MCF 10A (cell line): ENCODE measurements around the gene GPRC5C. TPM values are rescaled to one million over a fixed set of nuclear protein-coding genes. Genes with fewer than 3 reads are reported as not detected.

Source experiments
- BruUV-seq: library from RNA; stranded (reverse); fragments of 400-500 nt; replicated peaks from 2 replicates; lab custom pipeline; 2021; lab: Mats Ljungman, UMichigan
- CTCF ChIA-PET: fragments of 300-600 bp; sonication (Branson Sonifier 250); formaldehyde crosslinking; extraction: SDS; loops from one replicate; lab custom pipeline; 2021; ENCODE audit warnings: antibody characterized with exemption, inconsistent platforms; lab: Yijun Ruan, JAX
- POLR2A ChIA-PET: fragments of 300-600, 350-650 bp; sonication (Branson Sonifier 250); formaldehyde crosslinking; extraction: SDS; loops from one replicate; lab custom pipeline; 2020; ENCODE audit warnings: antibody characterized with exemption, inconsistent platforms; lab: Yijun Ruan, JAX
- DNase-seq: peaks from one replicate; pipeline ENCODE4 v3.0.0-alpha.2; 2018; ENCODE audit not compliant: unreplicated experiment
- H3K27ac Mint-ChIP-seq: one replicate; pipeline ENCODE4 v1.8.0; 2022; ENCODE audit warnings: mild to moderate bottlenecking, low read depth, mixed read lengths; ENCODE audit not compliant: unreplicated experiment
- H3K27me3 Mint-ChIP-seq: one replicate; pipeline ENCODE4 v1.8.0; 2022; ENCODE audit warnings: mixed read lengths; ENCODE audit not compliant: insufficient read depth, unreplicated experiment
- H3K36me3 Mint-ChIP-seq: one replicate; pipeline ENCODE4 v1.8.0; 2022; ENCODE audit warnings: mild to moderate bottlenecking, moderate library complexity, mixed read lengths; ENCODE audit not compliant: insufficient read depth, unreplicated experiment
- H3K4me1 Mint-ChIP-seq: one replicate; pipeline ENCODE4 v1.8.0; 2022; ENCODE audit warnings: mixed read lengths; ENCODE audit not compliant: insufficient read depth, unreplicated experiment
- H3K4me3 Mint-ChIP-seq: one replicate; pipeline ENCODE4 v1.8.0; 2022; ENCODE audit warnings: mild to moderate bottlenecking, moderate library complexity, mixed read lengths; ENCODE audit not compliant: unreplicated experiment
- H3K9me3 Mint-ChIP-seq: one replicate; pipeline ENCODE4 v1.8.0; 2022; ENCODE audit warnings: mixed read lengths; ENCODE audit not compliant: unreplicated experiment
- intact Hi-C: fragments of 100-400 bp; cut with micrococcal nuclease; formaldehyde crosslinking; loops from 2 replicates; pipeline ENCODE4 v1.14.1; 2022
- total RNA-seq: library from RNA; stranded (reverse); gene quantifications from 2 replicates; pipeline ENCODE4 v1.2.3, GENCODE V29; 2022
- TF ChIP-seq, protein P1 (sequence below): fragments of 200-600 bp; IDR thresholded peaks from one replicate; pipeline ENCODE4 v1.8.0; 2022; ENCODE audit warnings: antibody characterized with exemption, mild to moderate bottlenecking; ENCODE audit not compliant: unreplicated experiment

The GPRC5C gene
- total RNA-seq, 1 experiment from 2014 or later: 17.7 TPM

DNA sequence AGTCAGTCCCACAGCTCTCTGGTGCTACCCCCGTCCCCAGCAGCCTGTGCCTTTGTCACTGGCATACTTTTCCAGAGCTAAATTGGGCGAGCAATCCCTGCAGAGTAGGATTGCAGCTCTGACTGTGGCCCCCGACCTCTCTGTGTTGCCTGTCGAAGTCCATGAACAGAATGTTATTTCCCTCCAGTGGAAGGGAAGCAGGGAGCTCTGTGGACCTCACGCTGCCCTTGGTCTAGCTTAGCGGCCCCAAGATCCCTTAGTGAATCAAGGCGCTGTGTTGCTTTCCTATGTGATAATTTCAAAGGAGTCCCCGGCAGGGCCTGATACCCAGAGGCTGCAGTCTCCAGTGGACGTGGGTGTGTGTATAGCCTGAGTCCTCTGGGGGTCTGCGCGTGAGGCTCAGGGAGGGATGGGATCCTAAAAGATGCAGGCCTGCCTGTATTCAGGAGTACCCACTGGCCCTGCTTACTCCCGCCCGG, 19.1 kb downstream of the GPRC5C start:
- Mint-ChIP-seq H3K27me3 (no peaks in the 10 kb centered on the region), H3K9me3 (no peaks in the 10 kb centered on the region), H3K36me3 (peaks cover 9% of the 10 kb centered on the region), H3K4me3 (no peak overlapping the region), H3K4me1 (peaks cover 24% of the 10 kb centered on the region), H3K27ac (no peak overlapping the region)
- no TSS peak for BruUV-seq
- DNase-seq: no peak
- intact Hi-C loops: no loop called here
- POLR2A ChIA-PET: interaction anchor here (0.6 to 4.7 kb wide), 3 partner anchors 7 to 76 kb away, joined by 4 to 28 read pairs (median 9); no protein-coding TSS in a partner anchor
- CTCF ChIA-PET: interaction anchor here (0.6 to 3.3 kb wide), 5 partner anchors 12 to 155 kb away, joined by 3 to 19 read pairs (median 5); partner anchors contain the start of gene GPR142
- TF ChIP-seq, protein P1, sequence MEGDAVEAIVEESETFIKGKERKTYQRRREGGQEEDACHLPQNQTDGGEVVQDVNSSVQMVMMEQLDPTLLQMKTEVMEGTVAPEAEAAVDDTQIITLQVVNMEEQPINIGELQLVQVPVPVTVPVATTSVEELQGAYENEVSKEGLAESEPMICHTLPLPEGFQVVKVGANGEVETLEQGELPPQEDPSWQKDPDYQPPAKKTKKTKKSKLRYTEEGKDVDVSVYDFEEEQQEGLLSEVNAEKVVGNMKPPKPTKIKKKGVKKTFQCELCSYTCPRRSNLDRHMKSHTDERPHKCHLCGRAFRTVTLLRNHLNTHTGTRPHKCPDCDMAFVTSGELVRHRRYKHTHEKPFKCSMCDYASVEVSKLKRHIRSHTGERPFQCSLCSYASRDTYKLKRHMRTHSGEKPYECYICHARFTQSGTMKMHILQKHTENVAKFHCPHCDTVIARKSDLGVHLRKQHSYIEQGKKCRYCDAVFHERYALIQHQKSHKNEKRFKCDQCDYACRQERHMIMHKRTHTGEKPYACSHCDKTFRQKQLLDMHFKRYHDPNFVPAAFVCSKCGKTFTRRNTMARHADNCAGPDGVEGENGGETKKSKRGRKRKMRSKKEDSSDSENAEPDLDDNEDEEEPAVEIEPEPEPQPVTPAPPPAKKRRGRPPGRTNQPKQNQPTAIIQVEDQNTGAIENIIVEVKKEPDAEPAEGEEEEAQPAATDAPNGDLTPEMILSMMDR: no peak

DNA sequence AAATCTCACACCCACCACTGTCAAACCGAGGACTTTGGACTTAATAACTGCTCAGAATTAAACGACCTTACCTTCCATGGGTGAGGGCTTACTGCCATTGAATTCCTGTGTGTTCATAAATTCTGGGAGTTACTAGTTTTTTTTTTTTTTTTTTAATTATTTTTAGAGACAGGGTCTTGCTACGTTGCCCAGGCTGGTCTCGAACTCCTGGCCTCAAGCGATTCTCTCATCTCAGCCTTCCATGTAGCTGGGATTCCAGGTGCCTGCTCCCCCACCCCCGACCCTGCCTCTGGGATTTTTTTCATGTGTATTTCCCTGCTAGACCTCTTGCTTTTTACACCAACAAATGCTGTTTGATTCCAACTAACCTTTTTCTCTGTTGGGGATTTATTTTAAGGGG, 19.7 kb downstream of the GPRC5C start:
- Mint-ChIP-seq H3K27me3 (no peaks in the 10 kb centered on the region), H3K27ac (no peak overlapping the region), H3K9me3 (no peaks in the 10 kb centered on the region), H3K36me3 (peaks cover 9% of the 10 kb centered on the region), H3K4me1 (peaks cover 18% of the 10 kb centered on the region), H3K4me3 (no peak overlapping the region)
- TF ChIP-seq, protein P1: no peak
- ChIA-PET POLR2A (interaction anchor here (0.6 to 4.7 kb wide), 4 partner anchors 8 to 34 kb away, joined by 3 to 28 read pairs (median 6); no protein-coding TSS in a partner anchor), CTCF (interaction anchor here (0.6 to 3.3 kb wide), 5 partner anchors 13 to 1229 kb away, joined by 3 to 19 read pairs (median 5); partner anchors contain the start of gene GPR142)
- intact Hi-C loops: no loop called here
- no TSS peak for BruUV-seq
- DNase-seq: no peak

GRCh38 chr17:74452033-74452840, 20.3 kb downstream of the GPRC5C start:
- H3K36me3 Mint-ChIP-seq: peaks cover 9% of the 10 kb centered on the region
- no TSS peak for BruUV-seq
- no peaks in the 10 kb centered on the region for H3K9me3 Mint-ChIP-seq
- H3K4me1 Mint-ChIP-seq: peaks cover 13% of the 10 kb centered on the region
- no peak overlapping the region for H3K4me3 Mint-ChIP-seq
- intact Hi-C loops: no loop called here
- TF ChIP-seq, protein P1: no peak
- H3K27me3 Mint-ChIP-seq: no peaks in the 10 kb centered on the region
- CTCF ChIA-PET: interaction anchor here (0.6 to 9.3 kb wide), 7 partner anchors 13 to 1230 kb away, joined by 3 to 283 read pairs (median 4); partner anchors contain the start of gene GPR142
- DNase-seq: no peak
- no peak overlapping the region for H3K27ac Mint-ChIP-seq
- POLR2A ChIA-PET: interaction anchor here (0.6 to 6.8 kb wide), 5 partner anchors 8 to 72 kb away, joined by 3 to 46 read pairs (median 4); no protein-coding TSS in a partner anchor
